ENCODE results near the gene PDS5B. TPM values are rescaled to one million over a fixed set of nuclear protein-coding genes. Genes with fewer than 3 reads are reported as not detected.
"Not testable (repeated sequence)": the region's sequence is repeated elsewhere in the genome, so short reads cannot be mapped to it uniquely, and the experiment has no call there.

Gene PDS5B
- total and polyA plus RNA-seq, 8 donors = 4.3 to 121 (median 24.7) TPM

GRCh38 chr13:32695602-32696250 lies 109.5 kb downstream of the PDS5B start:
- no peaks in the 10 kb centered on the region for H3K27me3 ChIP-seq
- intact Hi-C loops (cut with DNase I; ENCODE audit: low total_unique reads) = no loop called here
- no peak for DNase-seq
- peaks cover 0 to 28% (median 15%) of the 10 kb centered on the region in 4 donors for H3K36me3 ChIP-seq
- WGBS, 5 donors = 73 to 89% (median 79%) methylated on average over 2 of the region's 2 CpGs
- no peaks in the 10 kb centered on the region for H3K9me3 ChIP-seq
- TF ChIP-seq EP300 (IDR thresholded peaks at IDR 0.05) (no peak), POLR2A (IDR thresholded peaks at IDR 0.05) (no peak), POLR2AphosphoS5 (IDR thresholded peaks at IDR 0.05) (no peak)
- TF ChIP-seq, protein P1, sequence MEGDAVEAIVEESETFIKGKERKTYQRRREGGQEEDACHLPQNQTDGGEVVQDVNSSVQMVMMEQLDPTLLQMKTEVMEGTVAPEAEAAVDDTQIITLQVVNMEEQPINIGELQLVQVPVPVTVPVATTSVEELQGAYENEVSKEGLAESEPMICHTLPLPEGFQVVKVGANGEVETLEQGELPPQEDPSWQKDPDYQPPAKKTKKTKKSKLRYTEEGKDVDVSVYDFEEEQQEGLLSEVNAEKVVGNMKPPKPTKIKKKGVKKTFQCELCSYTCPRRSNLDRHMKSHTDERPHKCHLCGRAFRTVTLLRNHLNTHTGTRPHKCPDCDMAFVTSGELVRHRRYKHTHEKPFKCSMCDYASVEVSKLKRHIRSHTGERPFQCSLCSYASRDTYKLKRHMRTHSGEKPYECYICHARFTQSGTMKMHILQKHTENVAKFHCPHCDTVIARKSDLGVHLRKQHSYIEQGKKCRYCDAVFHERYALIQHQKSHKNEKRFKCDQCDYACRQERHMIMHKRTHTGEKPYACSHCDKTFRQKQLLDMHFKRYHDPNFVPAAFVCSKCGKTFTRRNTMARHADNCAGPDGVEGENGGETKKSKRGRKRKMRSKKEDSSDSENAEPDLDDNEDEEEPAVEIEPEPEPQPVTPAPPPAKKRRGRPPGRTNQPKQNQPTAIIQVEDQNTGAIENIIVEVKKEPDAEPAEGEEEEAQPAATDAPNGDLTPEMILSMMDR (IDR thresholded peaks at IDR 0.05) = no peak
- H3K4me1 ChIP-seq = no peaks in the 10 kb centered on the region
- H3K27ac ChIP-seq = no peak overlapping the region
- H3K4me3 ChIP-seq = no peak overlapping the region

GRCh38 chr13:32707471-32707870 lies 121.2 kb downstream of the PDS5B start:
- Histone ChIP-seq H3K36me3 (peaks cover 17 to 61% (median 51%) of the 10 kb centered on the region in 4 donors), H3K4me3 (no peak overlapping the region), H3K9me3 (no peaks in the 10 kb centered on the region), H3K27me3 (no peaks in the 10 kb centered on the region), H3K27ac (no peak overlapping the region), H3K4me1 (no peaks in the 10 kb centered on the region)
- no peak for DNase-seq
- WGBS, 5 donors = 81 to 90% (median 83%) methylated on average over 4 of the region's 4 CpGs
- intact Hi-C loops (cut with DNase I; ENCODE audit: low total_unique reads) = no loop called here
- TF ChIP-seq EP300 (IDR thresholded peaks at IDR 0.05) (no peak), POLR2A (IDR thresholded peaks at IDR 0.05) (no peak), POLR2AphosphoS5 (IDR thresholded peaks at IDR 0.05) (no peak)
- TF ChIP-seq, protein P1 (IDR thresholded peaks at IDR 0.05) = no peak

DNA sequence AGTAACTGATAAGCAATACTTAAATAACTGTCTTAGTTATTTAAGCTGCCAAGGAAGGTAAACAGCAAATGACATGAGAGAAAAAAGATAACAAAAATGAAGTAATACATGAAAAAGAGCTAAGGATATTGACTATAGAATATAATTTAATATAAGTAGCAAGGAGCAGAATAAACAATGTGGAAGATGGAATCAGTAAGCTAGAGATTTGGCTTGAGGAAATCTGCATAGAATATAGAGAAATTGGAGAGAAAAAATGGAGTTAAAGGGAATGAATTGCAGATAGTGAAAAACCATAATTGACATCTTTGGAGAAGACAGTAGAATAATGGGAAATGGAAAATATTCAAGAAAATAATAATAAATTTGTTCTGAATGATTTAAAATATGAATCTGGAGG lies 127.1 kb downstream of the PDS5B start:
- Histone ChIP-seq H3K4me1 (no peaks in the 10 kb centered on the region), H3K9me3 (peaks cover 2 to 19% (median 12%) of the 10 kb centered on the region in 4 donors), H3K27me3 (no peaks in the 10 kb centered on the region), H3K4me3 (no peak overlapping the region), H3K36me3 (peaks cover 17 to 75% (median 64%) of the 10 kb centered on the region in 4 donors), H3K27ac (no peak overlapping the region)
- intact Hi-C loops (cut with DNase I; ENCODE audit: low total_unique reads) = no loop called here
- DNase-seq = no peak
- TF ChIP-seq POLR2AphosphoS5 (IDR thresholded peaks at IDR 0.05) = no peak

DNA sequence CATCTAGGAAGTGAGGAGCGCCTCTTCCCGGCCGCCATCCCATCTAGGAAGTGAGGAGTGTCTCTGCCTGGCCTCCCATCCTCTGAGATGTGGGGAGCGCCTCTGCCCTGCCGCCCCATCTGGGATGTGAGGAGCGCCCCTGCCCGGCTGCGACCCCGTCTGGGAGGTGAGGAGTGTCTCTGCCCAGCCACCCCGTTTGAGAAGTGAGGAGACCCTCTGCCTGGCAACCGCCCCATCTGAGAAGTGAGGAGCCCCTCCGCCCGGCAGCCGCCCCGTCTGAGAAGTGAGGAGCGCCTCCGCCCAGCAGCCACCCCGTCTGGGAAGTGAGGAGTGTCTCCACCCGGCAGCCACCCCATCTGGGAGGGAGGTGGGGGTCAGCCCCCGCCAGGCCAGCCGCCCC lies 129.9 kb downstream of the PDS5B start:
- Histone ChIP-seq H3K9me3 (peaks cover 2 to 21% (median 12%) of the 10 kb centered on the region in 4 donors), H3K36me3 (peaks cover 4 to 59% (median 52%) of the 10 kb centered on the region in 4 donors)
- DNase-seq; H3K27ac ChIP-seq; H3K27me3 ChIP-seq; H3K4me1 ChIP-seq; H3K4me3 ChIP-seq; intact Hi-C loops (cut with DNase I; ENCODE audit: low total_unique reads): not testable (repeated sequence)
- WGBS, 5 donors = 93 to 99% (median 97%) methylated on average over 9 to 20 of the region's 21 CpGs

DNA sequence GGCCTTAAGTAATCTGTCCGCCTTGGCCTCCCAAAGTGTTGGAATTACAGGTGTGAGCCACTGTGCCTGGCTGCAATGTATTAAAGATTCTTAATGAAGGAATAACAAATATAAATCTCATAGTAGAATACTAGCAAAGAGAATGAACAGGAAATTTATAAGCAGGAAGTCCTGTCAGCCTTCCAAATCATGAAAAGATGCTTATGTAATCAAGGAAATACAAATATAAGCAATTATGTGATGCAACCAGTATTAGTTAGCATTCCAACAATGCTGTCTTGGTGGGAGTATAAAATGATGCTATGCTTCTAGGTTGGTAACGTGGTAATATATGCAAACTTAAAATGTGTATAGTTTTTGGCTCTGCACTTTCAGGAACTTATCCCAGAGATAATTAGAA lies 133.8 kb downstream of the PDS5B start:
- WGBS, 5 donors = 60 to 91% (median 70%) methylated on average over 2 of the region's 2 CpGs
- Histone ChIP-seq H3K4me1 (peaks cover 0 to 15% (median 0%) of the 10 kb centered on the region in 4 donors), H3K27ac (no peak overlapping the region), H3K9me3 (peaks cover 0 to 14% (median 4%) of the 10 kb centered on the region in 4 donors), H3K27me3 (no peaks in the 10 kb centered on the region), H3K36me3 (peaks cover 0 to 28% (median 21%) of the 10 kb centered on the region in 4 donors), H3K4me3 (no peak overlapping the region)
- TF ChIP-seq POLR2AphosphoS5 (IDR thresholded peaks at IDR 0.05) = no peak
- no peak for DNase-seq
- intact Hi-C loops (cut with DNase I; ENCODE audit: low total_unique reads) = no loop called here

DNA sequence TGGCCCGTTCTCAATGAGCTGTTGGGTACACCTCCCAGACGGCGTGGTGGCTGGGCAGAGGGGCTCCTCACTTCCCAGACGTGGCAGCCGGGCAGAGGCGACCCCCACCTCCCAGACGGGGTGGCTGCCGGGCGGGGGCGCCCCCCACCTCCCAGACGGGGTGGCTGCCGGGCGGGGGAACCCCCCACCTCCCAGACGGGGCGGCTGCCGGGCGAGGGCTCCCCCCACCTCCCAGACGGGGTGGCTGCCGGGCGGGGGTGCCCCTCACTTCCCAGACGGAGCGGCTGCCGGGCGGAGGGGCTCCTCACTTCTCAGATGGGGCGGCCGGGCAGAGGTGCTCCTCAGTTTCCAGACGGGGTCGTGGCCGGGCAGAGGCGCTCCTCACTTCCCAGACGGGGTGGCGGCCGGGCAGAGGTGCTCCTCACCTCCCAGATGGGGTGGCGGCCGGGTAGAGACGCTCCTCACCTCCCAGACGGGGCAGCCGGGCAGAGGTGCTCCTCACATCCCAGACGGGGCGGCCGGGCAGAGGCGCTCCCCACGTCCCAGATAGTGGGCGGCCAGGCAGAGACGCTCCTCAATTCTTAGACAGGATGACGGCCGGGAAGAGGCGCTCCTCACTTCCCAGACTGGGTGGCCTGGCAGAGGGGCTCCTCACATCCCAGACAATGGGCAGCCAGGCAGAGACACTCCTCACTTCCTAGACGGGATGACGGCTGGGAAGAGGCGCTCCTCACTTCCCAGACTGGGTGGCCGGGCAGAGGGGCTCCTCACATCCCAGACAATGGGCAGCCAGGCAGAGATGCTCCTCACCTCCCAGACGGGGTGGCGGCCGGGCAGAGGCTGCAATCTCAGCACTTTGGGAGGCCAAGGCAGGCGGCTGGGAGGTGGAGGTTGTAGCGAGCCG lies 135.1 kb downstream of the PDS5B start:
- H3K9me3 ChIP-seq; H3K4me3 ChIP-seq; H3K27me3 ChIP-seq; H3K27ac ChIP-seq; intact Hi-C loops (cut with DNase I; ENCODE audit: low total_unique reads); DNase-seq: not testable (repeated sequence)
- peaks cover 0 to 17% (median 11%) of the 10 kb centered on the region in 4 donors for H3K36me3 ChIP-seq
- peaks cover 0 to 15% (median 0%) of the 10 kb centered on the region in 4 donors for H3K4me1 ChIP-seq
- 94 to 99% (median 96%) methylated on average over 23 to 56 of the region's 58 CpGs for WGBS, 5 donors
